ENCODE results near the gene DMPK. TPM values are rescaled to one million over a fixed set of nuclear protein-coding genes. Genes with fewer than 3 reads are reported as not detected.

Gene DMPK
- total and polyA plus RNA-seq, 9 of the 15 experiments (the other 6 are each of a cell fraction or from before 2014, with no cell fraction given): 0.24 to 31.3 (median 7.3) TPM

GRCh38 chr19:45768984-45769782, 13.1 kb downstream of the DMPK start, which contains the start of gene SIX5 (continued):
- TF ChIP-seq ZNF318 (IDR thresholded peaks at IDR 0.05; ENCODE audit: borderline replicate concordance in 1 of 2, low read depth in 1 of 2) (peak in 1 of 2 experiments; percentile 82; a peak in 2 of 4 replicates), HIVEP1 (CRISPR knock-in tag; IDR thresholded peaks at IDR 0.05) (peak; percentile 6; the same call in 1 of the 2 replicates), POLR2AphosphoS5 (IDR thresholded peaks at IDR 0.05; ENCODE audit: control insufficient read depth, insufficient read depth, low read depth, low read length) (peak; percentile 59; the same call in 1 of the 2 replicates), TFAP4 (CRISPR knock-in tag; IDR thresholded peaks at IDR 0.05; ENCODE audit: borderline replicate concordance) (peak; percentile 100), MTA2 (IDR thresholded peaks at IDR 0.05; ENCODE audit: low read depth) (peak; percentile 20; the same call in 1 of the 2 replicates), ZBTB49 (CRISPR knock-in tag; IDR thresholded peaks at IDR 0.05; ENCODE audit: borderline replicate concordance) (0 out of 2 replicates have a peak, but pooled peaks have one; percentile 22), HMGN3 (IDR thresholded peaks at IDR 0.05; ENCODE audit: borderline replicate concordance, extremely low read depth, insufficient read length, low read depth, low read length) (peak; percentile 99), MEIS2 (IDR thresholded peaks at IDR 0.05; ENCODE audit: partially characterized antibody) (peak; percentile 91), ZNF232 (CRISPR knock-in tag; IDR thresholded peaks at IDR 0.05) (no peak), SRSF1 (IDR thresholded peaks at IDR 0.05; ENCODE audit: low read depth, low read length) (0 out of 2 replicates have a peak, but pooled peaks have one; percentile 85), PTRF (tag; IDR thresholded peaks at IDR 0.05) (no peak), MTA3 (IDR thresholded peaks at IDR 0.05; ENCODE audit: borderline replicate concordance) (peak; percentile 82; the same call in 1 of the 2 replicates), HOXB6 (CRISPR knock-in tag; IDR thresholded peaks at IDR 0.05; ENCODE audit: borderline replicate concordance) (0 out of 2 replicates have a peak, but pooled peaks have one; percentile 13), SMAD1 (IDR thresholded peaks at IDR 0.05; ENCODE audit: low read depth, low read length, partially characterized antibody) (no peak)

Data from K562 (cell line).